ENCODE measurements around the gene RIC8A. TPM values are rescaled to one million over a fixed set of nuclear protein-coding genes. Genes with fewer than 3 reads are reported as not detected.
"Not testable (repeated sequence)": the region's sequence is repeated elsewhere in the genome, so short reads cannot be mapped to it uniquely, and the experiment has no call there.

RIC8A gene
- total RNA-seq (92.1 TPM), polyA plus RNA-seq (ENCODE audit: insufficient read depth, low read depth, low replicate concordance) (52.3 TPM)
- long read RNA-seq, donor 1, transcript RIC8A-203 (10 exons, 3,703 nt), result major isoform, 17 of 19 reads
- long read RNA-seq, donor 1, partial matches to known transcripts, result 0 of 19 reads
- long read RNA-seq, donor 1, other reads (novel, unspliced or antisense), result 0 of 19 reads
- long read RNA-seq, donor 2, transcript RIC8A-203 (10 exons, 3,703 nt), result major isoform, 10 of 44 reads
- long read RNA-seq, donor 2, partial matches to known transcripts, result 30 of 44 reads
- long read RNA-seq, donor 2, other reads (novel, unspliced or antisense), result 0 of 44 reads
- long read RNA-seq, donor 3, transcript RIC8A-203 (10 exons, 3,703 nt), result major isoform, 8 of 11 reads
- long read RNA-seq, donor 3, partial matches to known transcripts, result 0 of 11 reads
- long read RNA-seq, donor 3, other reads (novel, unspliced or antisense), result 0 of 11 reads
- long read RNA-seq, donor 4, transcript RIC8A-203 (10 exons, 3,703 nt), result major isoform, 11 of 13 reads
- long read RNA-seq, donor 4, partial matches to known transcripts, result 0 of 13 reads
- long read RNA-seq, donor 4, other reads (novel, unspliced or antisense), result 0 of 13 reads
- long read RNA-seq, donor 5, partial matches to known transcripts, result 0 of 1 reads
- long read RNA-seq, donor 5, other reads (novel, unspliced or antisense), result 0 of 1 reads
- long read RNA-seq, donor 6, partial matches to known transcripts, result 0 of 5 reads
- long read RNA-seq, donor 6, other reads (novel, unspliced or antisense), result 0 of 5 reads
- long read RNA-seq, donor 7, transcript RIC8A-208 (8 exons, 2,565 nt), result minor isoform, 5 of 72 reads
- long read RNA-seq, donor 7, transcript RIC8A-203 (10 exons, 3,703 nt), result major isoform, 35 of 72 reads
- long read RNA-seq, donor 7, transcript RIC8A-204 (2 exons, 670 nt), result minor isoform, 5 of 72 reads
- long read RNA-seq, donor 7, partial matches to known transcripts, result 9 of 72 reads
- long read RNA-seq, donor 7, other reads (novel, unspliced or antisense), result 17 of 72 reads
- long read RNA-seq, donor 8, transcript RIC8A-203 (10 exons, 3,703 nt), result major isoform, 6 of 7 reads
- long read RNA-seq, donor 8, partial matches to known transcripts, result 0 of 7 reads
- long read RNA-seq, donor 8, other reads (novel, unspliced or antisense), result 0 of 7 reads
- long read RNA-seq, donor 9, transcript RIC8A-203 (10 exons, 3,703 nt), result major isoform, 9 of 10 reads
- long read RNA-seq, donor 9, partial matches to known transcripts, result 0 of 10 reads
- long read RNA-seq, donor 9, other reads (novel, unspliced or antisense), result 0 of 10 reads
- long read RNA-seq, donor 10, transcript RIC8A-203 (10 exons, 3,703 nt), result major isoform, 9 of 12 reads
- long read RNA-seq, donor 10, partial matches to known transcripts, result 0 of 12 reads
- long read RNA-seq, donor 10, other reads (novel, unspliced or antisense), result 0 of 12 reads

DNA sequence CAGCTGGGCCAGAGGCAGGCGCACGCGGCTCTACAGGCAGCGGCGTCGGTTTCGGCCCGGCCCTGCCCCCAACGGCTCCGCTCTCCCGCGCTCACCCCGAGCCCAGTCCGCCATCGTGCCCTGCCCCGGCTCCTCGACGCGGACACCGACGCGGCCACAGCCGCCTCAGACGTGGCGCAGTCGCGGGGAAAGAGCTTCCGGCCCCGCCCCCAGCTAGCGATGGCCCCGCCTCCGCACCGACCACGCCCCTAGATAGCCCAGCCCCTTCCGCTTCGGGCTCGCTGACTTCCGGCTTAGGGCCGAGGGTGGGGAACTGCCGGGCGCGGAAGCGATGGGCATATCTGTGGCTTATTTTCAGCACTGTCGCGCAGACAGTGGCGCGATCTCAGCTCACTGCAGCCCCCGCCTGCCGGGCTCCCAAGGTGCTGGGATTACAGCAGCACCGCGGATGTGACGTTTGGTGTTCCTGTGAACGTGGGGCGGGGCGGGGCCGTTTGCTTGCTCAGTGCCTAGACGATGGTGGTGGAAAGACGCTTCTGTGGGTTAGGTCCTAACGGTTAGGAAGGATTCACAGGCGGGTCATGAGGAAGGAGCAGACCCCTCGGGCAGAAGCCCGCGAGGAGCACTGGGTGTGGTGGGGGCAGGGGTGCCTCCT, at the start of gene RIC8A, which contains the start of gene BET1L:
Gene RIC8A, plus strand, starts transcription at position 501 of the 655 bp plus-strand sequence. CDS start 1,147 bp downstream, outside the sequence.
Gene BET1L, minus strand, starts transcription at position 192 of the 655 bp plus-strand sequence. Its CDS starts 78 bp downstream, at position 114.
- Histone ChIP-seq H3K9me3 (ENCODE audit: control insufficient read depth in 2 of 3, insufficient read depth in 1 of 3, low read length in 3 of 3) (no peaks in the 10 kb centered on the region), H3K36me3 (ENCODE audit: control insufficient read depth in 2 of 3, insufficient read depth in 3 of 3, low read length in 3 of 3) (peaks cover 2 to 51% (median 40%) of the 10 kb centered on the region in 3 donors), H3K9ac (ENCODE audit: low read length in 3 of 3) (peak within 1 kb of the TSS; percentile 84 to 95 (median 88)), H3K27me3 (ENCODE audit: control insufficient read depth, insufficient read depth, low read length) (no peaks in the 10 kb centered on the region), H3K4me3 (ENCODE audit: low read length in 3 of 3) (peak within 1 kb of the TSS; percentile 88 to 94 (median 93)), H3K4me1 (ENCODE audit: control insufficient read depth in 2 of 3, insufficient read depth in 2 of 3, low read depth in 1 of 3, low read length in 3 of 3) (peaks cover 0 to 42% (median 17%) of the 10 kb centered on the region in 3 donors), H3K27ac (ENCODE audit: low read depth in 2 of 2, low read length in 2 of 2) (peak within 1 kb of the TSS; percentile 97 to 99)
- TF ChIP-seq, protein P1, sequence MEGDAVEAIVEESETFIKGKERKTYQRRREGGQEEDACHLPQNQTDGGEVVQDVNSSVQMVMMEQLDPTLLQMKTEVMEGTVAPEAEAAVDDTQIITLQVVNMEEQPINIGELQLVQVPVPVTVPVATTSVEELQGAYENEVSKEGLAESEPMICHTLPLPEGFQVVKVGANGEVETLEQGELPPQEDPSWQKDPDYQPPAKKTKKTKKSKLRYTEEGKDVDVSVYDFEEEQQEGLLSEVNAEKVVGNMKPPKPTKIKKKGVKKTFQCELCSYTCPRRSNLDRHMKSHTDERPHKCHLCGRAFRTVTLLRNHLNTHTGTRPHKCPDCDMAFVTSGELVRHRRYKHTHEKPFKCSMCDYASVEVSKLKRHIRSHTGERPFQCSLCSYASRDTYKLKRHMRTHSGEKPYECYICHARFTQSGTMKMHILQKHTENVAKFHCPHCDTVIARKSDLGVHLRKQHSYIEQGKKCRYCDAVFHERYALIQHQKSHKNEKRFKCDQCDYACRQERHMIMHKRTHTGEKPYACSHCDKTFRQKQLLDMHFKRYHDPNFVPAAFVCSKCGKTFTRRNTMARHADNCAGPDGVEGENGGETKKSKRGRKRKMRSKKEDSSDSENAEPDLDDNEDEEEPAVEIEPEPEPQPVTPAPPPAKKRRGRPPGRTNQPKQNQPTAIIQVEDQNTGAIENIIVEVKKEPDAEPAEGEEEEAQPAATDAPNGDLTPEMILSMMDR (IDR thresholded peaks at IDR 0.05; ENCODE audit: borderline replicate concordance, extremely low read depth, insufficient read depth), result no peak
- DNase-seq (peak; percentile 97 to 99 (median 98)), FAIRE-seq (peak; percentile 89)
- intact Hi-C loops (cut with DNase I), result no loop called here

DNA sequence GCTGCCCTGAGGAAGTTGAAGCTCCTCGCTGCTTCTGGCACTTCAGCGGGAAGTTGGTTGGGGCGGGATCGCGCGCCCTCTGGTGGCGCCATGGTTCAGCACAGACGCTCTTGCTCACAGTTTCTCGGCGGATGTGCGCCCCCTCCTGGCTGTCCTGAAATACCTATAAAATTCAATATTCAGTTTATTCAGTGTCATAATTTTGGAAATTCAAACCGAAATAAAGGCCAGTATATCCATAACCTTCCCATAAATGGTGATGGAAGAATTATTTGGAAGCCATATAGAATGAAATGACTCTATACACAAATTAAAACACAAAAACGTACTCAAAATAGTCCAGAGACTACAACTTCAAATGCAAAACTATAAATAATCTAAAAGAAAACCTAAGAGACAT, 27.3 kb upstream of the RIC8A start:
- H3K36me3 ChIP-seq (ENCODE audit: control insufficient read depth in 2 of 3, insufficient read depth in 3 of 3, low read length in 3 of 3); FAIRE-seq; DNase-seq; H3K27me3 ChIP-seq (ENCODE audit: control insufficient read depth, insufficient read depth, low read length); intact Hi-C loops (cut with DNase I); H3K9me3 ChIP-seq (ENCODE audit: control insufficient read depth in 2 of 3, insufficient read depth in 1 of 3, low read length in 3 of 3); H3K4me1 ChIP-seq (ENCODE audit: control insufficient read depth in 2 of 3, insufficient read depth in 2 of 3, low read depth in 1 of 3, low read length in 3 of 3); H3K27ac ChIP-seq (ENCODE audit: low read depth in 2 of 2, low read length in 2 of 2); H3K9ac ChIP-seq (ENCODE audit: low read length in 3 of 3); H3K4me3 ChIP-seq (ENCODE audit: low read length in 3 of 3): not testable (repeated sequence)

DNA sequence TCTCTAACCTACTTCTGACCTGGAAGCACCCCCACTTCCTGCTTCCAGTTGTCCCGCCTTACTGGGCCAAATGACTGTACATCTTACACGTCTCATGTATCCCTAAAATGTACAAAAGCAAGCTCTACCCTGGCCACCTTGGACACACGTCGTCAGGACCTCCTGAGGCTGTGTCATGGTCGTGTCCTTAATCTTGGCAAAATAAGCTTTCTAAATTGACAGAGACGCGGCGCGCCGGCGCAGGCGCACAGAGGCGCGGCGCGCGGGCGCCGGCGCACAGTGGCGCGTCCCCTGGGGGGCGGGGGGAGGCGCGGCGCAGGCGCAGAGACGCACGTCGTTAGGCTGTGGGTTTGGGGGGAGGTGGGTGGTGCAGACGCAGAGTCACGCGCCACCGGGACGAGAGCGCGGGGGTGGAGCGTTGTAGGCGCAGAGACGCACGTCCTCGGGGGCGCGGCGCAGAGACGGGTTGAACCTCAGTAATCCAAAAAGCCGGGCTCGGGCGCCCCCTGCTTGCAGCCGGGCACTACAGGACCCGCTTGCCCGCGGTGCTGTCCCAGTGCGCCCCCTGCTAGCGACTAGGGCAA, 18.2 kb upstream of the RIC8A start:
- H3K27ac ChIP-seq (ENCODE audit: low read depth in 2 of 2, low read length in 2 of 2); H3K36me3 ChIP-seq (ENCODE audit: control insufficient read depth in 2 of 3, insufficient read depth in 3 of 3, low read length in 3 of 3); FAIRE-seq; H3K4me1 ChIP-seq (ENCODE audit: control insufficient read depth in 2 of 3, insufficient read depth in 2 of 3, low read depth in 1 of 3, low read length in 3 of 3); H3K4me3 ChIP-seq (ENCODE audit: low read length in 3 of 3); intact Hi-C loops (cut with DNase I); H3K27me3 ChIP-seq (ENCODE audit: control insufficient read depth, insufficient read depth, low read length); H3K9ac ChIP-seq (ENCODE audit: low read length in 3 of 3); H3K9me3 ChIP-seq (ENCODE audit: control insufficient read depth in 2 of 3, insufficient read depth in 1 of 3, low read length in 3 of 3): not testable (repeated sequence)
- peak in 3 of 5 donors; percentile 1 to 70 (median 47) for DNase-seq

DNA sequence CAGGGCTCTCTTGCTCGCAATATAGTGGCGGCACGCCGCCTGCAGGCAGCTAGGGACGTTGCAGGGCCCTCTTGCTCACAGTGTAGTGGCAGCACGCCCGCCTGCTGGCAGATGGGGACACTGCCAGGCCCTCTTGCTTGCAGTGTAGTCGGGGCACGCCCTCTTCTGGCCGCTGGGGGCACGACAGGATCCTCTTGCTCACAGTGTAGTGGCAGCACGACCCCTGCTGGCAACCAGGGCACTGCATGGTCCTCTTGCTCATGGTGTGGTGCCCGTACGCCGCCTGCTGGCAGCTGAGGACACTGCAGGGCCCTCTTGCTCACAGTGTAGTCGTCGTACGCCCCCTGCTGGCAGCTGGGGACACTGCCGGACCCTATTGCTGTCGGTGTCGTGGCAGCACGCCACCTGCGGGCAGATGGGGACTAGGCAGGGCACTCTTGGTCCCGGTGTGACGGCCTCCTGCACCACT, 17.6 kb upstream of the RIC8A start:
- H3K4me1 ChIP-seq (ENCODE audit: control insufficient read depth in 2 of 3, insufficient read depth in 2 of 3, low read depth in 1 of 3, low read length in 3 of 3); H3K27ac ChIP-seq (ENCODE audit: low read depth in 2 of 2, low read length in 2 of 2); H3K9ac ChIP-seq (ENCODE audit: low read length in 3 of 3); H3K36me3 ChIP-seq (ENCODE audit: control insufficient read depth in 2 of 3, insufficient read depth in 3 of 3, low read length in 3 of 3); intact Hi-C loops (cut with DNase I); FAIRE-seq; H3K4me3 ChIP-seq (ENCODE audit: low read length in 3 of 3); H3K9me3 ChIP-seq (ENCODE audit: control insufficient read depth in 2 of 3, insufficient read depth in 1 of 3, low read length in 3 of 3); H3K27me3 ChIP-seq (ENCODE audit: control insufficient read depth, insufficient read depth, low read length): not testable (repeated sequence)
- DNase-seq, result peak in 1 of 5 donors; percentile 62

DNA sequence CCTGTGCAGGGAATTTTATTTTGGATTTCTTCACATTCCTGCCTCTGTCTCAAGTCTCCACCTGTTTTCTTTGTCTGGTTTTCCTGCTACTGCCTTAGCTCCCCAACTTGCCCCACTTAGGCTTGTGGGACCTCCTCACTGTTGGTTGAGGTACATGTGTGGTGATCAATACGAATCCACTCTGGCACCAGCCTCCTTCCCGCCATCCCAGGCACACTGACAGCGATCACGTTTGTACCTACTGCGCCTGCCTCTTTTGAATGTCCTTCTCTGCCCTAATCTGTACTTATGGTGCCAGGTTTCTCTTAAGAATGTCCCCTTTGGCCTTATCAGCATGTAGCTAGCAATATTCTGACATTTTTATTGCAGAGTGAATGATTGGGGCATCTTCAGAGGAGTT, 17.0 kb upstream of the RIC8A start:
- H3K27ac ChIP-seq (ENCODE audit: low read depth in 2 of 2, low read length in 2 of 2); H3K4me1 ChIP-seq (ENCODE audit: control insufficient read depth in 2 of 3, insufficient read depth in 2 of 3, low read depth in 1 of 3, low read length in 3 of 3); H3K9ac ChIP-seq (ENCODE audit: low read length in 3 of 3); FAIRE-seq; H3K4me3 ChIP-seq (ENCODE audit: low read length in 3 of 3); H3K27me3 ChIP-seq (ENCODE audit: control insufficient read depth, insufficient read depth, low read length); H3K36me3 ChIP-seq (ENCODE audit: control insufficient read depth in 2 of 3, insufficient read depth in 3 of 3, low read length in 3 of 3); H3K9me3 ChIP-seq (ENCODE audit: control insufficient read depth in 2 of 3, insufficient read depth in 1 of 3, low read length in 3 of 3); intact Hi-C loops (cut with DNase I): not testable (repeated sequence)
- DNase-seq, result peak in 1 of 5 donors; percentile 59

Measured in kidney (tissue), 22 donors.